GM19397 (cell line): ENCODE results near the gene TMEM132C.
"Not testable (repeated sequence)": the region's sequence is repeated elsewhere in the genome, so short reads cannot be mapped to it uniquely, and the experiment has no call there.

Experiments used
- ATAC-seq: cut with Tn5 transposase; IDR thresholded peaks from one replicate; pipeline ENCODE4 v1.9.1; 2021; ENCODE audit warnings: mild to moderate bottlenecking, moderate library complexity; ENCODE audit not compliant: unreplicated experiment

The TMEM132C gene

DNA sequence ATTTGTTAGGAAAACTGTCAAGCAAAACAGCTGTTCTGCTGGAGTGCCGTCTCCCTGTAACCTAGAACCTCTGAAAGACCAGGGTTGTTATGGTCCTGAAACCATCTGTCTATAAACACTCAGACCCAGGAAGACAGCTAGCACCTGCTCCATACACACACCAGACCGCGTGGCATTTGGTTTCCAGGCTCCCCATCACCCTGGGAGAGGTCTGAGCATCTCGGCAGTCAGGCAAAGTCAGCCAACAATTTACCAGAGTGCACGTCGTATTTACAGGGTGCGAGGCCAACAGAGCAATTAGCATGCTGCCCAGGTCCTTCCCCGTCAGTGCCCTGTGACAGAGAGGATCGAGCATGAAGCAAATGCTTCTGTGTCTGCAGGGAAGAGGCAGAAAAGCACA lies 284.3 kb downstream of the TMEM132C start:
- ATAC-seq: no peak

DNA sequence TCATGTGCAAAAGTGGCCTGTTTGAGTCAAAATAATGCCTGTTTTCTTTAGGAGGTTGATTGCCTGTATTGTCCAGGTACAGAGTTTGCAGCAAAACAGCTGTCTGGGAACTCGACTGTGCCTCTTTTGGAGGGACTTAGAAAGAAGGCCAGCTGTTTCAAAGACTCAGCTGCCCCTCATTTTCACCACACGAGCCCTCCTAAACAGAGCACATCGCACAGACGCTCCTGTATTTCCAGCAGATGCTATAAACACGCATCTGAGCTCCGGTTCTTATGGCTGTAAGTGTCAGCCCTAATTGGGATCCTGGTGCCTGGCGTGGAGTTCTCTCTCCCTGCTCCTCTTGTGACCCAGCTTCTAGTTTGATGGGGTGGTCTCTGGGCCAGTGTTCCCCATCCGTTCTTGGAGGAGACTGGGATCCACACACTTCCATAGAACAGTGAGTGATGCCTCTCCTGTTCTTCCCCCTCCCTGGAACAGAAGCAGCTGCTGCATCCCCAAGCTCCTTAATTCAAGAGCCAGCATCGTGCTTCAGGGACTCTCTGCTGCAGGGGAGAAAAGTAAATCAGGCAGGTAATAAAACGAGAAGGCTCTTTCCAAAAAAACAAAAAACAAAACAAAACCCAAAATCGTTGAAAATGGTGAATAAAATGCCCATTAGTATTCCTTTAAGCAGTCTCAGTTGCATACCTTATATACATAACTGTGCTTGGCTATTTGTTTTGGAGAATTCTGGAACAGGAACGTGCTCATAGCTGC lies 287.8 kb downstream of the TMEM132C start:
- no peak for ATAC-seq

DNA sequence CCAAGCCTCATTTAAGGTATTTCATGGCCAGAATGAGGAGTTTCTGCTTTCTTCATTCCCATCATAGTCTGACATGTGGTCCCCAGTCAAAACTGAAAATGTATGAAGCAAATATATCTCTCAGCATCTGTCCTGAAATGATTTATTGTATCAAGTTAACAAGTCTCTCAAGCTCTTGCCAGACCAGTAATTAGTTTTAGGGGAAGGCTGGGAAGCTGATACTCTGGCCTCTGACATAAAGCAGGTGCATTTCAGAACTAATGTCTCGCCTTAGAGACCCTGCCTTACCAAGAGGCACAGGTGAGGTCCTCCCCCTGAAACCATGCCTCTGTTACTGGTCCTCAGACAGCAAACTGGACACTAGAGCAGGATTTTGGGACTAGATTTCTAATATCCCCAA lies 290.3 kb downstream of the TMEM132C start:
- no peak for ATAC-seq

GRCh38 chr12:128564956-128565355 lies 298.0 kb downstream of the TMEM132C start:
- no peak for ATAC-seq

GRCh38 chr12:128567730-128568129 lies 300.8 kb downstream of the TMEM132C start:
- no peak for ATAC-seq

- ATAC-seq: no peak
These were observed 303.5 kb downstream of the TMEM132C start for GRCh38 chr12:128570191-128571065.

GRCh38 chr12:128571906-128572810 lies 305.2 kb downstream of the TMEM132C start:
- ATAC-seq: no peak

DNA sequence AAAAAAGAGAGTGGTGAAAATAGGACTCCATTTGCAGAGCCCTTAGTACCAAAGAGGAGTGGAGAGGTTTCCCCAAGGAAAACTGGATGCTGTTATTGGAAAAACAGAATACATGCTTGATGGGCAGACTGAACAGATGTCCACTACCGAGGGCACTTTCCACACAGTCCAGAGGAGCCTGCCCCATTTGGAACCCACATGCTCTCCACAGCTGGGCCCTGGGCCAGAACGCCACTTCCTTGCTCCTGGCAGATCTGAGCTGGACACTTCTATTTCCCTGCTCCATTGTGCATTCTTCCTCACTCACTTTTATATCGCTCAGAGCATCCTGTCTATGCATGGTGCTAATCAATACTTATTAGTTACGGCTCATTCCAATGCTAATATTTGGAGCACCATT lies 306.9 kb downstream of the TMEM132C start:
- no peak for ATAC-seq

- ATAC-seq: no peak
These were observed 311.1 kb downstream of the TMEM132C start for GRCh38 chr12:128578045-128578444.

DNA sequence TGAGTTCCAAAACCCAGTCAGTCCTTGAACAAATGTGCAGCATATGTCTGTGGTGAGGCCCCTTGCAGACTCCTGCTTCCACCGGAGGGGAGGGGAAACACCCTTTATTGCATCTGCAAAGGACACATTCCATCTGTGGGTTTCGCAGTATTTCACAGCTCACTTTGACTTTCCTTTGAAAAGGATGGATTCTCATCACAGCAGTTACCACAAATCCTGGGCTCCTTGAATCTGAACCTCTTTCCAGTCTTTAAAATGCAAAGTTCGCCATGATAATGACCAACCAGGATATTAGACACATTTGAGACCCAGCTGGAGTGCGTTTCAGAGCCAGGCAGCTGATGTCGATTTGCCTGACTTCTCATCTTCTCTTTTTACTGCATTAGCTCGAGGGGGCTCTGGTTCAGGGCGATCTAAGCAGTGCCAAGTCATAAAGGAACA lies 314.4 kb downstream of the TMEM132C start:
- ATAC-seq: no peak

DNA sequence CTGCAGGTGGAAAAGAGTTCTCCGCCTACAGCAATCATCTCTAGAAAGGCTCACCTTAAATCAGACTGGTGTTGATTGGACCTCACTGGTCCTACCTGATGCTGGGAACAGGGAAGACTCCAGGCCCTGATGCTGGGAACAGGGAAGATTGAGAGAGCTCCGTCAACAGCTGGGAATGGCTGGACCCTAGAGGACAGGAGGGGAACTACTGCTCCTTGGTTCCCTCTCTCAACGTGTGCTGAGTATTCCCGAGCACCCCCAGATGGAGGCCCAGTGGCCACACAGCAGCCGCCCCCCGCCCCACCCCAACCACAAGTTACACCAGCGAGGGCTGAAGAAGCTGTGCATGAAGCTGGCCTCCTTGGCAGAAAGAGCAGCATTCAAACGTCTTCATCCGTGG lies 316.5 kb downstream of the TMEM132C start:
- ATAC-seq: no peak

GRCh38 chr12:128586451-128587029 lies 319.6 kb downstream of the TMEM132C start:
- no peak for ATAC-seq

DNA sequence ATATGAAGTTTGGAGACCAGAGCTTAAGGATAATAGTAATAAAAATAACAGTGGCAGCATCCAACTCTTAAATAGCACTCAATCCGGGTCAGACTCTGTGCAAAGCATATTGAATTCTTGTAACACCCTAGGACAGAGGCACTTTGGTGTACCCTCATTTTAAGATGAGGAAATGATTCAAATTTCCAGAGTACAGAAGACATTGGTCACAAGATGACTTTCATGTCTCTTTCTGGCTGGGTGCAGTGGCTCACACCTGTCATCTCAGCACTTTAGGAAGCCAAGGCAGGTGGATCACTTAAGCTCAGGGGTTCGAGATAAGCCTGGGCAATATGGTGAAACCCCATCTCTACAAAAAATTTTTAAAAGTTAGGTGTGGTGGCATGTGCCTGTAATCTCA lies 320.9 kb downstream of the TMEM132C start:
- no peak for ATAC-seq

DNA sequence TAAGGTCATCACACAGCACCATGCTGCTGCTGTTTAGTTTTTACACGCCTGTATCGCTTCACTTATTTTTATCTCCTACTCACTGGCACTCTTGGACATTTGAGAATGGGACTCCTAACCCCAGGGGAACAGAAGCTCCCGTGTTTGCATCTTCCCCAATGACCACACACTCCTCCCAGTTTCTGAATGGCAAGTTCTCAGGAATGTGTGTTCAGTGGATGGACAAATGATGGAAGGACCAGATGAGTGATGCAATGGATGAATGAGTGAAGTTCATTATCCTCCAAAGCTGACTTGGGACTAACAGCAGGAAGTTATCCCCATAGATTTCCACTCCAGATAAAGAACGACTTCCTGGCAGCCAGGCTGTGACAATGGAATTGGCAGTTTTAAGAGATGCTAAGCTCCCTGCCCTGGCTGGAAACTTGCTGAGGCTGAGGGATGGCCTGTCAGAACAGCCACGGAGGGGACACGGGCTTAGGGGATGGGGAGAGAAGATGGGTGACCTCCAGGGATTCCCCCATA lies 325.3 kb downstream of the TMEM132C start:
- no peak for ATAC-seq

DNA sequence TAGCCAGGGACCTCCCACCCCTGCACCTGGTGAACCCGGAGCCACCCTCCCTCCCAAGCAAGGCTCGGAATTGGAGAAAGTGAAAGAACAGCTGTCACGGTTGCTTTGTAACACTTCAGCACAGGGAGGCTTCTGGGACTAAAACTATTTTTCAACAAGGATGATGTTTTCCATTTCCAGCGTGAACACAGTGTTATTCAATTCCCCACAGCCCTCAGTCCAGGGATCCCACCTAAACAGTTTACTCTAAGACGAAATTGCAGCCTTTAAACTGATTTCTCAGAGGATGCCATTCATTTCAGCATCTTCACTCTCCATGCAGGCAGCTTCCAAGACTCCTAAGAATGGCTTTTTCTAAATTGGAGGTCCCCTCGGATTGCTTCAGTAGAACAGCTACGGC lies 327.6 kb downstream of the TMEM132C start:
- no peak for ATAC-seq

- no peak for ATAC-seq
These were observed 328.6 kb downstream of the TMEM132C start for GRCh38 chr12:128595609-128596008.

DNA sequence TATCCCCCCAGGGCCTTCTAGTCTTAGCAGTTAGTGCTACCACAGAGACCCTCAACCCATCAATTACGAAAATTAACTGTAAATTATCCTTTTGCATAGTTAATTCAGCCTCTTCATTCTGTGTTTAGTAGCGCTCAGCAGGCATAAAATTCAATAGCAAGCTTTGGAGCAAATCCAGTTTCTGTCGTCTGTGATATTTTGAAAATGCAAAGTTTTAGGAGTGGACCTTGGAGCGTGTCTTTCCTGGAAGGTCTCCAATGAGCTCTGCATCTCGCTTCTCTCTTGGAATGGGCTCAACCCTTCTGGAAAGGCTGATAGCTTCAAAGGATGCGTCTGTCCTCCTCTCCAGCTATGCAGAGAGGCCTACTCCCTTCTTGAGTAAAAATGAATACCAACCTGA lies 333.9 kb downstream of the TMEM132C start:
- ATAC-seq: no peak

GRCh38 chr12:128603573-128604115 lies 336.7 kb downstream of the TMEM132C start:
- ATAC-seq: no peak

DNA sequence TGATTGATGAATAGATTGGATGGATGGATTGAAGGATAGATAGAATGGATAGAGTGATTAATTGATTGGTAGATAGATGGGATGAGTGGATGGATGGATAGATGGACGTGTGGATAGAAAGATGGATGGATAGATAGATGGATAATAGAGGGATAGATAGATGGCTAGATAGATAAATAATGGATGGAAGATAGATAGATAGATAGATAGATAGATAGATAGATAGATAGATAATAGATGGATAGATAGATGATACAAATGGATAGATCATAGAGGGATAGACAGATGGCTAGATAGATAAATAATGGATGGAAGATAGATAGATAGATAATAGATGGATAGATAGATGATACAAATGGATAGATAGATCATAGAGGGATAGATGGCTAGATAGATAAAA lies 337.2 kb downstream of the TMEM132C start:
- ATAC-seq: not testable (repeated sequence)

- ATAC-seq: no peak
These were observed 339.1 kb downstream of the TMEM132C start for GRCh38 chr12:128606051-128606450.
